Measurements from ENCODE around the gene TCERG1L.

DNA sequence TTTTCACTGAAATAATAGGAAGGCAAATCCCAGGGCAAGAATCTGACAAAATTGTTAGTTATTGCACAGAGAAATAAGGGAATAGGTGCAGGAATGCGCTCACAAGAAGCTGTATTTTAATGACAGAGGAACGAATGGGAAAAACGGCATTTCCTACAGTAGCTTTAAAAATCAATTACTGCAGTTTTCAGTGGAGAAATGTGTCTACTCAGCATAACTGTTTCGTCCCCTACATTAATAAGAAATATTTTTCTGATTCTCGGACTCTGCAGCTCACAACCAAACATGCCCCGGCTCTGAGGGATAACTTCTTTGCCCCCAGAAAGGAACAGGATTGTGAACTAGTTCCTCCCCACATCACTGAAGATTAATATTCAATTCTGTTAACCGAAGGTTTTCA, 44.9 kb upstream of the TCERG1L start:
- TF ChIP-seq, protein P1, sequence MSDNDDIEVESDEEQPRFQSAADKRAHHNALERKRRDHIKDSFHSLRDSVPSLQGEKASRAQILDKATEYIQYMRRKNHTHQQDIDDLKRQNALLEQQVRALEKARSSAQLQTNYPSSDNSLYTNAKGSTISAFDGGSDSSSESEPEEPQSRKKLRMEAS (IDR thresholded peaks at IDR 0.05): no peak
- TF ChIP-seq EGR1 (IDR thresholded peaks at IDR 0.05) (no peak), CEBPB (IDR thresholded peaks at IDR 0.05) (no peak), TAF1 (IDR thresholded peaks at IDR 0.05; ENCODE audit: low read depth) (no peak), TEAD4 (IDR thresholded peaks at IDR 0.05) (no peak), CREB1 (IDR thresholded peaks at IDR 0.05; ENCODE audit: low read depth) (no peak), FOXM1 (IDR thresholded peaks at IDR 0.05; ENCODE audit: borderline replicate concordance, low read depth) (no peak), NFIC (IDR thresholded peaks at IDR 0.05) (no peak), RAD21 (IDR thresholded peaks at IDR 0.05; ENCODE audit: low read depth) (no peak), EP300 (IDR thresholded peaks at IDR 0.05; ENCODE audit: borderline replicate concordance) (no peak), YY1 (IDR thresholded peaks at IDR 0.05; ENCODE audit: low read depth) (no peak)
- TF ChIP-seq, protein P2, sequence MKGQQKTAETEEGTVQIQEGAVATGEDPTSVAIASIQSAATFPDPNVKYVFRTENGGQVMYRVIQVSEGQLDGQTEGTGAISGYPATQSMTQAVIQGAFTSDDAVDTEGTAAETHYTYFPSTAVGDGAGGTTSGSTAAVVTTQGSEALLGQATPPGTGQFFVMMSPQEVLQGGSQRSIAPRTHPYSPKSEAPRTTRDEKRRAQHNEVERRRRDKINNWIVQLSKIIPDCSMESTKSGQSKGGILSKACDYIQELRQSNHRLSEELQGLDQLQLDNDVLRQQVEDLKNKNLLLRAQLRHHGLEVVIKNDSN (IDR thresholded peaks at IDR 0.05): no peak
- TF ChIP-seq, protein P3, sequence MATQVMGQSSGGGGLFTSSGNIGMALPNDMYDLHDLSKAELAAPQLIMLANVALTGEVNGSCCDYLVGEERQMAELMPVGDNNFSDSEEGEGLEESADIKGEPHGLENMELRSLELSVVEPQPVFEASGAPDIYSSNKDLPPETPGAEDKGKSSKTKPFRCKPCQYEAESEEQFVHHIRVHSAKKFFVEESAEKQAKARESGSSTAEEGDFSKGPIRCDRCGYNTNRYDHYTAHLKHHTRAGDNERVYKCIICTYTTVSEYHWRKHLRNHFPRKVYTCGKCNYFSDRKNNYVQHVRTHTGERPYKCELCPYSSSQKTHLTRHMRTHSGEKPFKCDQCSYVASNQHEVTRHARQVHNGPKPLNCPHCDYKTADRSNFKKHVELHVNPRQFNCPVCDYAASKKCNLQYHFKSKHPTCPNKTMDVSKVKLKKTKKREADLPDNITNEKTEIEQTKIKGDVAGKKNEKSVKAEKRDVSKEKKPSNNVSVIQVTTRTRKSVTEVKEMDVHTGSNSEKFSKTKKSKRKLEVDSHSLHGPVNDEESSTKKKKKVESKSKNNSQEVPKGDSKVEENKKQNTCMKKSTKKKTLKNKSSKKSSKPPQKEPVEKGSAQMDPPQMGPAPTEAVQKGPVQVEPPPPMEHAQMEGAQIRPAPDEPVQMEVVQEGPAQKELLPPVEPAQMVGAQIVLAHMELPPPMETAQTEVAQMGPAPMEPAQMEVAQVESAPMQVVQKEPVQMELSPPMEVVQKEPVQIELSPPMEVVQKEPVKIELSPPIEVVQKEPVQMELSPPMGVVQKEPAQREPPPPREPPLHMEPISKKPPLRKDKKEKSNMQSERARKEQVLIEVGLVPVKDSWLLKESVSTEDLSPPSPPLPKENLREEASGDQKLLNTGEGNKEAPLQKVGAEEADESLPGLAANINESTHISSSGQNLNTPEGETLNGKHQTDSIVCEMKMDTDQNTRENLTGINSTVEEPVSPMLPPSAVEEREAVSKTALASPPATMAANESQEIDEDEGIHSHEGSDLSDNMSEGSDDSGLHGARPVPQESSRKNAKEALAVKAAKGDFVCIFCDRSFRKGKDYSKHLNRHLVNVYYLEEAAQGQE (IDR thresholded peaks at IDR 0.05; ENCODE audit: low read depth): no peak
